Thymus (tissue), 11 donors: Measurements from ENCODE around the gene SUGCT. TPM values are rescaled to one million over a fixed set of nuclear protein-coding genes. Genes with fewer than 3 reads are reported as not detected.

ENCODE experiments used
- DNase-seq, 9 donors: peaks; one replicate each; pipeline ENCODE4 v3.0.0-alpha.2; 2013; ENCODE audit warnings: low spot score in 9 of 9, low read depth in 6 of 9, missing footprints in 1 of 9
- H3K27ac ChIP-seq, 2 donors: one replicate each; pipeline ENCODE4 v1.5.1; 2013; ENCODE audit warnings: control low read depth in 1 of 2, low read depth in 1 of 2, low read length in 1 of 2, mild to moderate bottlenecking in 1 of 2, moderate library complexity in 1 of 2
- H3K27me3 ChIP-seq, 2 donors: one replicate each; pipeline ENCODE4 v1.5.1; 2013; ENCODE audit warnings: low read length in 1 of 2; ENCODE audit not compliant: control insufficient read depth in 2 of 2, insufficient read depth in 1 of 2
- H3K36me3 ChIP-seq, 2 donors: one replicate each; pipeline ENCODE4 v1.5.1; 2013; ENCODE audit warnings: low read length in 1 of 2, mild to moderate bottlenecking in 1 of 2, moderate library complexity in 1 of 2; ENCODE audit not compliant: control insufficient read depth in 2 of 2, insufficient read depth in 2 of 2
- H3K4me1 ChIP-seq, 2 donors: one replicate each; pipeline ENCODE4 v1.5.1; 2013; ENCODE audit warnings: low read length in 2 of 2; ENCODE audit not compliant: control insufficient read depth in 2 of 2, insufficient read depth in 2 of 2
- H3K4me3 ChIP-seq, 2 donors: one replicate each; pipeline ENCODE4 v1.5.1; 2013; ENCODE audit warnings: low read length in 2 of 2, control low read depth in 1 of 2, mild to moderate bottlenecking in 1 of 2
- H3K9me3 ChIP-seq, 2 donors: one replicate each; pipeline ENCODE4 v1.5.1; 2013; ENCODE audit warnings: low read length in 1 of 2, mild to moderate bottlenecking in 1 of 2; ENCODE audit not compliant: control insufficient read depth in 2 of 2, insufficient read depth in 1 of 2
- WGBS: extraction: QIAGEN DNeasy Blood & Tissue Kit; methylation state at CpG from one replicate; pipeline ENCODE4 v1.1.7; 2013; 5-methylcytosine and 5-hydroxymethylcytosine counted together
- polyA plus RNA-seq: library from polyadenylated mRNA; stranded (reverse); fragments of 200-250 nt; gene quantifications from one replicate; pipeline ENCODE4 v1.2.3, GENCODE V29; 2013
- total RNA-seq: library from RNA; stranded (reverse); fragments of 120-200 nt; gene quantifications from one replicate; pipeline ENCODE4 v1.2.4, GENCODE V29; 2013
- donor health status: healthy.

Gene SUGCT
- total and polyA plus RNA-seq, 2 donors, result 1.6 to 5.5 TPM

DNA sequence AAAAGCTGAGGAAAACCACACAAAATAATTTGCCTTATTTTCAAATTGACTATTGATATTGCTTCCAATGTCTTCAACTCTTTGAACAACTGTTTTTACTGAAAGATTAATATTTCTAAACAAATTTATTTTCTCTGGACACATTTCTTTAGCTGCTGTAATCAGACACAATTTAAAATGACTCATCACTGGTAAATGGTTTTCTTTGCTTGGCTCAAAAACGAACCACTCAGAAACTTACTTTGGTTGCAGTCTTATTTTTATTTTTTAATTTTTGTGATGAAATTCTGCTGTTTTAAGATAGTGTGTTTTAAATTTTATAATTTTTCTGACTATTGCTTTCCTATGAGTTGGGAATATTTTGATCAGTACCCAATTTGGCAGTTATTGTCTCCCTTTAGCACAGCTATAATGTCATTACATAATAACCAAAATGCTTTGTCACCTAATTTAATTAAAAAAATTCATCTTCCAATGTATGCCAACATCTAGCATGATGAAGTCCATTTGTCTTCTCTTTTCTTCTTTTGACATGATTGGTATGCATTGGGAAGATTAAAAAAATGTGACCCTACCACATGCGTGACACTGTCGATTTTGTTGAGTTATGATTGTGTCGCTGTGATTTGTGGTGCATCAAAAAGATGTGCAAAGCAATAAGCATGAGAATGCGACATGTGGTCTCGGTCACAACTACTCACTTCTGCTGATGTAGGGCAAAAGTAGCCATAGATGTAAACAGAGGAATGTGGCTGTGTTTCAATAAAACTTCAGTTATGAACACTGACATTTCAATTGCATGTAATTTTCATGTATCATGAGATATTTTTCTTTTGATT, 222.3 kb downstream of the SUGCT start:
- H3K4me3 ChIP-seq, result no peak overlapping the region
- H3K4me1 ChIP-seq, result no peaks in the 10 kb centered on the region
- no peaks in the 10 kb centered on the region for H3K9me3 ChIP-seq
- no peak for DNase-seq
- no peak overlapping the region for H3K27ac ChIP-seq
- H3K36me3 ChIP-seq, result no peaks in the 10 kb centered on the region
- no peaks in the 10 kb centered on the region for H3K27me3 ChIP-seq
- WGBS, result 96% methylated on average over 6 of the region's 6 CpGs

DNA sequence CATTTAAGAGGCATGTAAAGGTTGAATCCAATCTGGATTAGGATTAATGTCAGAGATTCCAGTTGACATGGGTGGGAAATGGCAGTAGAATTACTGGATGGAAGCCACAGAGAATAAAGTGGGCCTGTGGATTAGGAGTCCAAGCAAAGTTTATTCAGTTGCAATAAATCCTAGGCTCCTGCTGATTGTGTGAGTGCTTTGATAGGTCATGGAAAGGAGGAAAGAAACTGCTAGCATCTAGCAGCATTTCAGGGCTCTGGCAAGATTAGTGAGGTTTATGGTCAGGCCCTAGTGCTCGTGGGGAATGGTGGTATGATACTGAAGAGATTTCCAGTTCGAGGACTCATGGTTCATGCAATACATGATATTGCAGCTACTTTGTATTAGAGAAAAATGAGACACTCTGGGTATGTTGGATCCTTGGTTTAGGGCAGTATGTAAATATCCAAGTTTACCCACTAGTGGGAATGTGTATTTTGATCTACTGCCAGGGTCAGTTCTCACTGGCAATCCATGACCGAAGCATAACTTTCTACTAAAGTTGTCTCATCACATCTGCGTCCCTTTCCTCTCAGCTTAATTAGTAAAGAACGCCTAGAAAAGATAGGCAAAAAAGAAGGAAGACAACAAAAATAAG, 235.0 kb downstream of the SUGCT start:
- H3K9me3 ChIP-seq, result no peaks in the 10 kb centered on the region
- H3K27me3 ChIP-seq, result no peaks in the 10 kb centered on the region
- no peaks in the 10 kb centered on the region for H3K4me1 ChIP-seq
- no peak overlapping the region for H3K27ac ChIP-seq
- no peaks in the 10 kb centered on the region for H3K36me3 ChIP-seq
- no peak for DNase-seq
- H3K4me3 ChIP-seq, result no peak overlapping the region
- WGBS, result 92% methylated on average over 5 of the region's 5 CpGs

DNA sequence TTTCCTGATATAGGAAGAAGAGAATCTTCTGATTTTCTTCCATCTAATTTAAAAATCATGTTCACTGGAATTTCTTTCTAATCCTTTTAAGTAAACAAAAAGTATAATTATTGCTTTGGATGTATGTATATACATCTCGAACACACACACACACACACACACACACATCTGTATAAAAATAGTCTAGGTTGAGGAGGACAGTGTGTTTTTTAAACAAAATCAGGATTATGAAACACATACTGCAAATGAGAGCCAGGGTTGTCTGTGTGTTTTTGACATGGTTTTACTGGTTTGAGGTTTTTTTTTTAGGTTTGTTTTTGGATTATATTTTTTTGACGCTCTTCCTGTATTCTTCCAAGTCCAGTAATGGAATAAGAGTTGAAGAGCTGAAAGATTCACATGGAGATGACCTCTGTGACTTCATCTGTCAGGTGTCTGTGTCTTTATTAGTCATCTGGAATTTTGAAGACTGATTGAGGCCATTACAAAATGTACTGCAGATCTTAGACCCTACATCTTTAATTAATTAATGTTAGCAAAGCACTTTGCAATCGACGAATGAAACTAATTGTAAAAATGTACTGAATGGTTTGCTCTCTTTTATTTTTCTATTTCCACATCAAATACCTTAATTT, 237.1 kb downstream of the SUGCT start:
- Histone ChIP-seq H3K27me3 (no peaks in the 10 kb centered on the region), H3K27ac (no peak overlapping the region), H3K4me1 (no peaks in the 10 kb centered on the region), H3K36me3 (no peaks in the 10 kb centered on the region), H3K9me3 (no peaks in the 10 kb centered on the region), H3K4me3 (no peak overlapping the region)
- 96% methylated on average over 4 of the region's 4 CpGs for WGBS
- no peak for DNase-seq

DNA sequence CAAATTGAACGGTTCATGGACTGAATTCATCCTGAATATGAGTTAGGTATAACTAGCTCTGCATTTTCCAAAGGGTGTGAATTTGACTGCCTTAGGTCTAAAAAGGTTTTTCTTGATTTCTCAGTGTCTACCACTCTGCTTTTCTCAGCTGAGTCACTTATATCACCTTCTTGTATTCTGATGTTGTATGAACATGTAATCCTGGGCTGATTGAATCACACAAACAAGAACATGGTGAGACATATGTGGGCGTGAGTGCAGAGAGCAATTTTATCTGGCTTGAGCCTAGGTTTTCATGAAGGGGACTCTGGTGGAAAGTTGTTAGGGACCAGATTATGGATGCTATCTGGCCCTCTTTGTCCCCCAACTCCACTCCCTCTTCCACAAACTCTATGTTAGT, 239.8 kb downstream of the SUGCT start:
- Histone ChIP-seq H3K27ac (no peak overlapping the region), H3K4me1 (no peaks in the 10 kb centered on the region), H3K4me3 (no peak overlapping the region), H3K36me3 (no peaks in the 10 kb centered on the region), H3K9me3 (no peaks in the 10 kb centered on the region), H3K27me3 (no peaks in the 10 kb centered on the region)
- 97% methylated on average over 2 of the region's 2 CpGs for WGBS
- DNase-seq, result no peak

DNA sequence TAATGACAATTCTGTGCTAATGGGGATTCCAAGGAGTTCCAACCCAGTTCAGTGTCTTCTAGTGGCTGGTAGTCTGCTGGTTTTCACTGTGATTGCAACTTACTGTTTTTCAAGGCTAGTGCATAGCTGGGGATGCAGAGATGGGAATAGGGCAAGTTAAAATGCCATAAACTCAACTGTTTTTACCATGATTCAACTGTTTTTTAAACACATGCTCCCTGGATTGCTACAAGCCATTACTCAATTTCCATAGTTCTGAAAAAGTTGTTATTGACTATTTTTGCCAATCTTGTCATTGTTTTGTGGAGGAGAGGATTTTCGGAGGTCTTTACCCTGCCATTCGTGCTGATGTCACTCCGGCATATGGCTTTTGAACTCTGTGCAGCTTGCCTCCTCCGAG, 245.3 kb downstream of the SUGCT start:
- Histone ChIP-seq H3K27ac (no peak overlapping the region), H3K4me1 (no peaks in the 10 kb centered on the region), H3K27me3 (no peaks in the 10 kb centered on the region), H3K36me3 (no peaks in the 10 kb centered on the region), H3K9me3 (no peaks in the 10 kb centered on the region), H3K4me3 (no peak overlapping the region)
- no peak for DNase-seq
- 97% methylated on average over 4 of the region's 4 CpGs for WGBS

DNA sequence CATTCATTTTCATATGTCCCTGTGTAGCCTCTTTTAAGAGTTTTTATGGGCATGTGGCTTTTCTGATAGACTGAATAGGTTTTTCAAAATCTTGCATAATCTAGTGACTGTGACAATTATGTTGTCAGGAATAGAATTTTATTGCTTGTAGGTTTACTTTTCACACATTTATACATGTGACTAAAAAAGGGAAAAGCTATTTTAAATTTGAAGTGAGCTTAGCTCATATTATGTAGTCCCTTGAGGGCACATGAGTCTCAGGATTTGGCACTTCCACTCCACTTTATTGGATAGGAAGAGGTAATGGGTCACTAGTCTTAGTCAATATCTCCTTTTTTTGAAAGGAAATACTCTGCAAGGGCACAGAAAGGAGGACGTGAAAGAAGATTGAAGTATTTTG, 247.3 kb downstream of the SUGCT start:
- Histone ChIP-seq H3K9me3 (no peaks in the 10 kb centered on the region), H3K27me3 (no peaks in the 10 kb centered on the region), H3K27ac (no peak overlapping the region), H3K4me3 (no peak overlapping the region), H3K36me3 (no peaks in the 10 kb centered on the region), H3K4me1 (no peaks in the 10 kb centered on the region)
- 91% methylated on average over 1 of the region's 1 CpG for WGBS
- no peak for DNase-seq

DNA sequence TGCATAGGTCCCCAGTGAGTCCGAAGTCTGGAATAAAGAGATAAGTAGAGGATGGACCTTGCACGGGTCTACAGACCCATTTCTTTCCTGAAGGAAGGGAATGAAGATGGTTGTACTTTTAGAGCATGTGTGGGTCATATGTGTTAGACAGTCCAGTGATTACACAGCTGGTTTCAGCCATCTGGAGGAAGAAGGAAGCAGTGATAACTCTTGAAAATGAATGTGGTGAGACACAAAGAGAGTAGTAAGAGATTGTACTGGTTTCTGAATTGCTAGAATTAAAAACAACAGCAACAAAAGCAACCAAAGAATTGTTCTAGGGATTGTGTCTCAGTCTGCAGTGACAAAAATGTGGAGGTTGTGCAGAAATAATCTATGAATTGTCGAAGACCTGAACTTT, 258.9 kb downstream of the SUGCT start:
- no peaks in the 10 kb centered on the region for H3K9me3 ChIP-seq
- no peaks in the 10 kb centered on the region for H3K27me3 ChIP-seq
- 77% methylated on average over 3 of the region's 3 CpGs for WGBS
- no peaks in the 10 kb centered on the region for H3K4me1 ChIP-seq
- H3K27ac ChIP-seq, result no peak overlapping the region
- H3K36me3 ChIP-seq, result no peaks in the 10 kb centered on the region
- no peak overlapping the region for H3K4me3 ChIP-seq
- no peak for DNase-seq

DNA sequence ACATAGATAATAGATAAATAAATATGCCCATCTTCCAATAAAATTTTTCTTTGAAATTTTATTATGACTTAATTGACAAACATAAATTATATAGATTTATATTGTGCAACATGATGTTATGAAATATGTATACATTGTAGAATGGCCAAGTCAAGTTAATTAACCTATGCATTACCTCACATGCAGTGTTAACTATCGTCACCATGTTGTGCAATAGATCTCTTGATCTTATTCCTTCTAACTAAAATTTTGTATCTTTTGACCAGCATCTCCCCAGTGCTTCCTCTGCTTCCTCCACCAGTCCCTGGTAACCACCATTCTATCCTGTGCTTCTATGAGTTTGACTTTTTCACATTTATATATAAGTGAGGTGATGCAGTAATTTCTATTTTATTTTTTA, 259.6 kb downstream of the SUGCT start:
- Histone ChIP-seq H3K27ac (no peak overlapping the region), H3K36me3 (no peaks in the 10 kb centered on the region), H3K9me3 (no peaks in the 10 kb centered on the region), H3K4me3 (no peak overlapping the region), H3K4me1 (no peaks in the 10 kb centered on the region), H3K27me3 (no peaks in the 10 kb centered on the region)
- 94% methylated on average over 1 of the region's 1 CpG for WGBS
- DNase-seq, result no peak

DNA sequence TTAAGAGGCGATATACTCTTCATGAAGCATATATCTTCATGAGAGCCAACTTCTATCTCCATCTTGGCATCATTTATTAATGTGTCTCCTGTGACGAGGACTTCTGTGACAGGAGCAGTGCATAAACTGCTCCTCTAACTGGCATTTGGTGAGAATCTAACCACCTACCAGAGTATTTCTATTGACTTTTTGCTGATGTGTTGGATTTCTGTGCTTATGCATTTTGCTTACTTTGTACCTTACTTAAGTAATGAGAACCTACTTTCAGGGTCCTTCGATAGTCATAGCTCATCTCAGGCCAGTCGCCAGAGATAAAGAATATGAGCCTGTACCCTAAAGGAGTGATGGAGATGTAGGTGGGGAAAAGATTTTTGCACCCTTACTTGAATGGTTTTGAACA, 265.7 kb downstream of the SUGCT start:
- Histone ChIP-seq H3K4me3 (no peak overlapping the region), H3K4me1 (no peaks in the 10 kb centered on the region), H3K27ac (no peak overlapping the region), H3K36me3 (no peaks in the 10 kb centered on the region), H3K27me3 (no peaks in the 10 kb centered on the region), H3K9me3 (no peaks in the 10 kb centered on the region)
- no peak for DNase-seq
- WGBS, result 96% methylated on average over 4 of the region's 4 CpGs
